NCI-H1436 (cell line): ENCODE results near the gene ZBTB43.
A peak's percentile ranks its signal among the peaks of the same experiment; 100 is the strongest.
"Not testable (repeated sequence)": the region's sequence is repeated elsewhere in the genome, so short reads cannot be mapped to it uniquely, and the experiment has no call there.

ENCODE experiments used
- DNase-seq: peaks from one replicate; lab custom pipeline; 2025; lab: John Stamatoyannopoulos, UW

Gene ZBTB43, protein sequence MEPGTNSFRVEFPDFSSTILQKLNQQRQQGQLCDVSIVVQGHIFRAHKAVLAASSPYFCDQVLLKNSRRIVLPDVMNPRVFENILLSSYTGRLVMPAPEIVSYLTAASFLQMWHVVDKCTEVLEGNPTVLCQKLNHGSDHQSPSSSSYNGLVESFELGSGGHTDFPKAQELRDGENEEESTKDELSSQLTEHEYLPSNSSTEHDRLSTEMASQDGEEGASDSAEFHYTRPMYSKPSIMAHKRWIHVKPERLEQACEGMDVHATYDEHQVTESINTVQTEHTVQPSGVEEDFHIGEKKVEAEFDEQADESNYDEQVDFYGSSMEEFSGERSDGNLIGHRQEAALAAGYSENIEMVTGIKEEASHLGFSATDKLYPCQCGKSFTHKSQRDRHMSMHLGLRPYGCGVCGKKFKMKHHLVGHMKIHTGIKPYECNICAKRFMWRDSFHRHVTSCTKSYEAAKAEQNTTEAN

GRCh38 chr9:126804696-126805553 is at the start of gene ZBTB43:
TSS of gene ZBTB43 (plus strand) at chr9:126805040. CDS start at chr9:126832510, 27,470 bp downstream.
- peak; percentile 95 for DNase-seq

- DNase-seq, result no peak
Measured at GRCh38 chr9:126755317-126755875, 49.4 kb upstream of the ZBTB43 start.

DNA sequence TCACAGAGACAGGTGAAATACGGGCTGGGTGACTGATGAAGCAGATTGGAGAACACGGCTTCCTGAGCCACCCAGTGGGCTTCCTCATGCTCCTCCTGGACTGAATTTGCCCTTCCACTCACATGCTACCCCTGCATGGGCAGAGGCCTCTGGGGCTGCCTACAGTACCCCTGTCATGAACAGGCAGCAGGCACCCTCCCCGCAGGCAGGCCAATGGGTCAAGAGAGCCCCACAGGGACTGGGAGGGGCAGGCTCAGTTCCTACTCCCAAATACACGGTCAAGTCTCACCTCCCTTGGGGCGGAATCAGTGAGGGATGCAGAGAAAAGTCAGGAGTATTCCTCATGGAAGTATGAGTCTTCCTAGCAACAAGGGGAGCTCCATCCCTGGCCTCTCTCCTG is 48.6 kb upstream of the ZBTB43 start:
- no peak for DNase-seq

- peak; percentile 71 for DNase-seq
Measured at GRCh38 chr9:126756876-126757415, 47.9 kb upstream of the ZBTB43 start.

DNA sequence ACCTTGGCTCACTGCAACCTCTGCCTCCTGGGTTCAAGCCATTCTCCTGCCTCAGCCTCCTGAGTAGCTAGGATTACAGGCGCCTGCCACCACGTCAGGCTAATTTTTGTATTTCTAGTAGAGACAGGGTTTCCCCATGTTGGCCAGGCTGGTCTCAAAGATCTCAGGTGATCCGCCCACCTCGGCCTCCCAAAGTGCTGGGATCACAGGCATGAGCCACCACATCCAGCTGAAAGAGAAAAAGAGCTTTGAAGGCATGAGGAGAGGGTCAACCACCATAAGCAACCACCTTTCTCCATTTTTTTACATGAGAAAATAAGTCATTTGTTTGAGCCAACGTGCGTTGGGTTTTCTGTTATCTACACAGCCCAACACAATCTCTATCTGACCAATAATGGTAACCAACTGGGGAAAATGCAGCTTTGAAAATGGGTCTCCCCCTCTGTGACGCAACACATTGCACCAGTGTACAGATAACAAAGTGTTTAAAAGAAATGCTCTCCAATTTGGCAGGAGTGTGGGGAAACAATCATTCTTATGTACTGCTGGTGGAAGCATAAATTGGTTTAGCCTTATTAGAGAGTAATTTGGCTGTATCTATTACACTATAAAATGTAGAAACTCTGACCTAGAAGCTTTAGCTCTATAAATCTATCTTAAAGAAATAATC is 45.8 kb upstream of the ZBTB43 start:
- DNase-seq, result no peak

DNA sequence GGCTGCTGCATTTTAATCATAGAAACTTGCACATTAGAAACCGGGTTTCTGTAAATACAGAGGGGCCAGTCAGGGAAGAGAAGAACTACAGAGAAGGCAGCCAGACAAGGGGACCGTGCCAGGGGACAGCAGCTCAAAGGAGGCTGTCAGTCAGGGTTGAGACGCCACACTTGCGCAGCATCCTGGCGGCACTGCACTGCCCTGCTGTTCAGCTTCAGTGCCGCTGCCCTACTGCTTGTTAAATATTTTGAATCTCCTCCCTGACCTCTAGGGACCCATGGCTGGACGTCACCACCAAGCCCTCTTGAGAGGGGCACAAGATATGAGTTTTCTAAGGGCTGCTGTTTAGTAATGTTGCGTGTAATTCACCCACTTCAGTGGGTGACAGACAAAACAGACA is 43.6 kb upstream of the ZBTB43 start:
- no peak for DNase-seq

- no peak for DNase-seq
Measured at GRCh38 chr9:126763130-126763764, 41.6 kb upstream of the ZBTB43 start.

- no peak for DNase-seq
Measured at GRCh38 chr9:126773004-126773607, 31.7 kb upstream of the ZBTB43 start.

DNA sequence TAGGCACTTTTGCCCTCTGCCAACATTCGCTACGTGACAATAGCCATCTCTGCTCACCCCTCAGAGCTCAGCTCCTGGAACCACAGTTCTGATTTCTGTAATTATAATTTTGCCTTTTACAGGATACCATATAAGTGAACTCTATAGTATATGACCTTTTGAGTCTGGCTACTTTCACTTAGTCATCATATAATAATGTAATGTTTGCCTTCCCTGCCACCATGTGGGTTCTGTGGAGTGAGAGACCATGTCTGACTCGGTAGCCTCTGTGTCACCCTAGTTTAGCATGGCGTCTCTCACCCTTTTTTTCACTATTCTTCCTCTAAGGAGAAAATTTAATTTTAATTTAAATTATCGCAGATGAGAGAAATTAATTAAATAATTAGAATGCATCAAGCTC is 28.9 kb upstream of the ZBTB43 start:
- DNase-seq, result no peak

- DNase-seq, result no peak
Measured at GRCh38 chr9:126777733-126778132, 27.1 kb upstream of the ZBTB43 start.

- DNase-seq, result no peak
Measured at GRCh38 chr9:126778141-126778540, 26.7 kb upstream of the ZBTB43 start.

DNA sequence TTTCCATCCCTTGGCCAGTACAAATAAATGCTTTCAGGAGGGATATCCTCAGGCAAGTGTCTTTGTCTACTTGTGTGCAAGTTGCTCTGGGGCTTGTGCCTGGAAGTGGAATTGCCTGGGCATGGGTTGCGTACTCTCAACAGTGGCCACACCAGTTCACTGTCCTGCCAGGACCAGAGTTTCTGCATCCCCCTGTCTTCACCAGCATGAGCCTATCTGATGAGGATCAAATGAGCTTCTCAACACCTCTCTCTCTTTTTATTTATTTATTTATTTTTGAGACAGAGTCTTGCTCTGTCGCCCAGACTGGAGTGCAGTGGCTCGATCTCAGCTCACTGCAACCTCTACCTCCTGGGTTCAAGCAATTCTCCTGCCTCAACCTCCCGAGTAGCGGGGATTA is 26.1 kb upstream of the ZBTB43 start:
- not testable (repeated sequence) for DNase-seq

GRCh38 chr9:126781186-126782052 is 23.4 kb upstream of the ZBTB43 start:
- peak; percentile 84 for DNase-seq

DNA sequence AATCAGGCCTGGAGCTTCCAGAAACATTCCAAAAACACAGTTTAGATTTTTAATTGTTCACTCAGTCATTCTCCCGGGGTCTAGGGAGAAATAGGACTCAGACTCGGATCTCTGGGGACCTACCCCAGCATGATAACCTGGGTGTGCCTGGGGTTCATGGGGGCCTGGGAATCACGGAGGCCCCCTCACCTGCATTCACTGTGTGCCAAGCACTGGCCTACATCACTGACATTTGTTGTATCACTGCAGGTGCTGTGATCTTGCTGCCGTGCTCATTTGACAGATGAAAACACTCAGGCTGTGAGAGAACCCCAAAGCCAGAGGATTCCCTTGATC is 22.8 kb upstream of the ZBTB43 start:
- DNase-seq, result no peak

- no peak for DNase-seq
Measured at GRCh38 chr9:126783949-126784348, 20.9 kb upstream of the ZBTB43 start.

- DNase-seq, result no peak
Measured at GRCh38 chr9:126784401-126784800, 20.4 kb upstream of the ZBTB43 start.

- DNase-seq, result not testable (repeated sequence)
Measured at GRCh38 chr9:126784841-126785240, 20.0 kb upstream of the ZBTB43 start.

GRCh38 chr9:126788046-126788445 is 16.8 kb upstream of the ZBTB43 start:
- DNase-seq, result no peak

DNA sequence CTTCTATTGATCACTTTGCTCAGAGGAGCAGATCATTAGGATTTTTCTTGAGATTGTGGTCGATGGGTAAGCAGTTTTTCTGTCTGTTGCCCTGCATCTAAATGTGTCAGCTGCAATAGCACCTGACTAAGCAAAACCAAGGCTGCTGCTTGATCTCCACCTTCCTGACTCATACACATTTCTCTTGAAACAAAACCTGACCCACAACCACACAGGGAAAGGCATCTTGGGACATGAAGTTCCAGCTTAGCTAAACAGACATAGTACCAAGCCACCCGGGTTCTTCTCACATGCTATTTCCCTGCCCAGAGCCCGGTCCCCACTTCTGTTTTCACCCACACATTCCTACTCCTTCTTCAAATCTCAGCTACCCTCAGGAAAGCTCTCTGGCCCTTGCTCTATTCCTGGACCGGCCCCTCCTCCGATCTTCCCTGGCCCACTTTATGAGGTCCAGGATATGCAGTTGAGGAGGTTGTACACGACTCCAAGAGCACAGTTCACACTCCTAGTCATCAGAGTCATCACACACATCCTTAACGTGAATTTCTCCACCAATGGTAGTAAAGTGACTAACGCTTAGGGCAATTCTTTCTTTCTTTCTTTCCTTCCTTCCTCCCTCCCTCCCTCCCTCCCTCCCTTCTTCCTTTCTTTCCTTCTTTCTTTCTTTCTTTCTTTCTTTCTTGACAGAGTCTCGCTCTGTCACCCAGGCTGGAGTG is 16.0 kb upstream of the ZBTB43 start:
- no peak for DNase-seq
